Hepatocyte (in vitro differentiated cells): ENCODE results near the gene CYTH4.

Source experiments
- EZH2 ChIP-seq: fragments of 200-600 bp; sonication (generic); IDR thresholded peaks from 2 replicates; pipeline ENCODE4 v1.6.1; 2016; ENCODE audit warnings: antibody characterized with exemption, mild to moderate bottlenecking, borderline replicate concordance
- TF ChIP-seq, protein P1 (sequence below): fragments of 200-600 bp; sonication (generic); IDR thresholded peaks from 2 replicates; pipeline ENCODE4 v1.5.1; 2016; ENCODE audit warnings: antibody characterized with exemption, mild to moderate bottlenecking; ENCODE audit not compliant: poor library complexity

DNA sequence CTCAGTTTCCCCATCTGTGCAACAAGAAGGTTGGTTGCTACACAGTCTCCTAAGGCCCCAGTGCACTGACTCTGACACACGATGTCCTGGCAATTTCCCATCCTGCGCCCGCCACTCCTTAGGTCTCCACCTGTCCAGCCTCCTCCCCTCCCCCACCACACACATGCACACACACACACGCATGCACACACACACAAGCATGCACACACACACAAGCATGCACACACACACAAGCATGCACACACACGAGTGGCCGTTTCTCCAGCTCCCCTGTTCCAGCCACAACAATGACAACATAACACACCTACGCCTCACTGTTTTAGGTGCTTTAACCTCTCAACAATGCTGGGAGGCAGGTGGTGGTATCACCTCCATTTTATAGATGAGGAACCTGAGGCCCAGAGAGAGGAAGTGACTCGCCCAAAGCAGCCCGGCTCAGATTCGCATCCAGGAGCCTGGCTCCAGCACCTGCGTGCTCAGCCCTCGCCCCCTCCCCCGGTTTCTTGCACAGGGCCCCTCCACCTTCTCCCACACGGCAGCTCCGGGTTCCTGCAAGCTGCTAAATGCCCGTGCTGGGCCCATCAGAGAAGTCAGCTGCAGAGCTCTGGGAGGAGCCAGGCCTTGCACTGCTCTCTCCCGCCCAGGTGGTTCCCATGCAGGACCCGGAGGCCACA lies 13.0 kb downstream of the CYTH4 start:
- no peak for TF ChIP-seq EZH2
- TF ChIP-seq, protein P1, sequence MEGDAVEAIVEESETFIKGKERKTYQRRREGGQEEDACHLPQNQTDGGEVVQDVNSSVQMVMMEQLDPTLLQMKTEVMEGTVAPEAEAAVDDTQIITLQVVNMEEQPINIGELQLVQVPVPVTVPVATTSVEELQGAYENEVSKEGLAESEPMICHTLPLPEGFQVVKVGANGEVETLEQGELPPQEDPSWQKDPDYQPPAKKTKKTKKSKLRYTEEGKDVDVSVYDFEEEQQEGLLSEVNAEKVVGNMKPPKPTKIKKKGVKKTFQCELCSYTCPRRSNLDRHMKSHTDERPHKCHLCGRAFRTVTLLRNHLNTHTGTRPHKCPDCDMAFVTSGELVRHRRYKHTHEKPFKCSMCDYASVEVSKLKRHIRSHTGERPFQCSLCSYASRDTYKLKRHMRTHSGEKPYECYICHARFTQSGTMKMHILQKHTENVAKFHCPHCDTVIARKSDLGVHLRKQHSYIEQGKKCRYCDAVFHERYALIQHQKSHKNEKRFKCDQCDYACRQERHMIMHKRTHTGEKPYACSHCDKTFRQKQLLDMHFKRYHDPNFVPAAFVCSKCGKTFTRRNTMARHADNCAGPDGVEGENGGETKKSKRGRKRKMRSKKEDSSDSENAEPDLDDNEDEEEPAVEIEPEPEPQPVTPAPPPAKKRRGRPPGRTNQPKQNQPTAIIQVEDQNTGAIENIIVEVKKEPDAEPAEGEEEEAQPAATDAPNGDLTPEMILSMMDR, result no peak
